ENCODE measurements around the gene TRIM52. TPM values are rescaled to one million over a fixed set of nuclear protein-coding genes. Genes with fewer than 3 reads are reported as not detected.
A peak's percentile ranks its signal among the peaks of the same experiment; 100 is the strongest.

TRIM52 gene
- total and polyA plus RNA-seq, 9 of the 15 experiments (the other 6 are each of a cell fraction or from before 2014, with no cell fraction given): 3.3 to 21.9 (median 13.5) TPM

DNA sequence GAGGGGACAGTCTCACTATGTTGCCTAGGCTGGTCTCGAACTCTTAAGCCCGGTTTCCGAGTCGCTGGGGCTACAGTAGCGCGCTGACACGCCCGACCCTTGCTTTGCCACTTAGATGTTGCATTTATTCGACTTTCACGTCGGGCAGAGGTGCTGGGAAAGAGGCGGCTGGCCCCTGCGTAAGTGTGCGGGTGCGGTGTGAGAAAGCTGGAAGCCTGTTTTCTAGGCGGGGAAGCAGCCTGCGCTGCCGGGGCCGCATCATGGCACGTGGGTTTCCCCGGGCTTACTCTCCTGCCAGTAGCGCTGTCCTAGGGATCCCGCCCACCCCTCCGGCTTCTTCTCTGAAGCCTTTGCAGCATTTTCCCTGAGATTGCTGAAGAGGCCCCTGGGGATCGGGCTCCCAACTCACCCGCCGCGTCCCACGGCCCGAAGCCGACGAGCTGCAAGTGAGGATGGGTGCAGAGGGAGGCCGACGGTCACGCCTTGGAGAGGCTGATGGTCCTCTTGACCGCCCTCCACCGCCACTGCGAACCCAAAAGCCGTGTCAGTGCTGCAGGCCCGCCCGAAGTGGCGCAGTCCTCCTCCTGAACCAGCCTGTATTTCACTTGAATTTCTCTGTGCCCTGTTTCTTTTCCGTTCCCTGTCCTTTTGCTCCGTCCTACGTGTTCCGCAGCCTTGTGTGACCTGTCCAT is 43.7 kb downstream of the TRIM52 start (continued):
- TF ChIP-seq, protein P1, sequence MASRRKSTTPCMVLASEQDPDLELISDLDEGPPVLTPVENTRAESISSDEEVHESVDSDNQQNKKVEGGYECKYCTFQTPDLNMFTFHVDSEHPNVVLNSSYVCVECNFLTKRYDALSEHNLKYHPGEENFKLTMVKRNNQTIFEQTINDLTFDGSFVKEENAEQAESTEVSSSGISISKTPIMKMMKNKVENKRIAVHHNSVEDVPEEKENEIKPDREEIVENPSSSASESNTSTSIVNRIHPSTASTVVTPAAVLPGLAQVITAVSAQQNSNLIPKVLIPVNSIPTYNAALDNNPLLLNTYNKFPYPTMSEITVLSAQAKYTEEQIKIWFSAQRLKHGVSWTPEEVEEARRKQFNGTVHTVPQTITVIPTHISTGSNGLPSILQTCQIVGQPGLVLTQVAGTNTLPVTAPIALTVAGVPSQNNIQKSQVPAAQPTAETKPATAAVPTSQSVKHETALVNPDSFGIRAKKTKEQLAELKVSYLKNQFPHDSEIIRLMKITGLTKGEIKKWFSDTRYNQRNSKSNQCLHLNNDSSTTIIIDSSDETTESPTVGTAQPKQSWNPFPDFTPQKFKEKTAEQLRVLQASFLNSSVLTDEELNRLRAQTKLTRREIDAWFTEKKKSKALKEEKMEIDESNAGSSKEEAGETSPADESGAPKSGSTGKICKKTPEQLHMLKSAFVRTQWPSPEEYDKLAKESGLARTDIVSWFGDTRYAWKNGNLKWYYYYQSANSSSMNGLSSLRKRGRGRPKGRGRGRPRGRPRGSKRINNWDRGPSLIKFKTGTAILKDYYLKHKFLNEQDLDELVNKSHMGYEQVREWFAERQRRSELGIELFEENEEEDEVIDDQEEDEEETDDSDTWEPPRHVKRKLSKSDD (conservative IDR thresholded peaks at IDR 0.05; ENCODE audit: low read length): no peak
- no peak for TF ChIP-seq ZNF707 (CRISPR knock-in tag; conservative IDR thresholded peaks at IDR 0.05)
- TF ChIP-seq ZNF561 (CRISPR knock-in tag; conservative IDR thresholded peaks at IDR 0.05): no peak
- TF ChIP-seq ZKSCAN8 (CRISPR knock-in tag; IDR thresholded peaks at IDR 0.05): no peak
- no peak for TF ChIP-seq HEY1 (CRISPR knock-in tag; IDR thresholded peaks at IDR 0.05; ENCODE audit: borderline replicate concordance)
- TF ChIP-seq ZNF212 (CRISPR knock-in tag; IDR thresholded peaks at IDR 0.05): no peak
- peak; percentile 35; the same call in 1 of the 2 replicates for TF ChIP-seq ZBTB7A (IDR thresholded peaks at IDR 0.05; ENCODE audit: borderline replicate concordance, control insufficient read depth, low read depth, low read length)
- TF ChIP-seq NCOA4 (IDR thresholded peaks at IDR 0.05; ENCODE audit: partially characterized antibody): no peak
- peak; percentile 70 for TF ChIP-seq HNRNPLL (IDR thresholded peaks at IDR 0.05; ENCODE audit: low read depth, low read length, poor library complexity, severe bottlenecking)
- TF ChIP-seq CXXC5 (CRISPR knock-in tag; IDR thresholded peaks at IDR 0.05): no peak; the same call in none of the 2 replicates
- TF ChIP-seq, protein P2, sequence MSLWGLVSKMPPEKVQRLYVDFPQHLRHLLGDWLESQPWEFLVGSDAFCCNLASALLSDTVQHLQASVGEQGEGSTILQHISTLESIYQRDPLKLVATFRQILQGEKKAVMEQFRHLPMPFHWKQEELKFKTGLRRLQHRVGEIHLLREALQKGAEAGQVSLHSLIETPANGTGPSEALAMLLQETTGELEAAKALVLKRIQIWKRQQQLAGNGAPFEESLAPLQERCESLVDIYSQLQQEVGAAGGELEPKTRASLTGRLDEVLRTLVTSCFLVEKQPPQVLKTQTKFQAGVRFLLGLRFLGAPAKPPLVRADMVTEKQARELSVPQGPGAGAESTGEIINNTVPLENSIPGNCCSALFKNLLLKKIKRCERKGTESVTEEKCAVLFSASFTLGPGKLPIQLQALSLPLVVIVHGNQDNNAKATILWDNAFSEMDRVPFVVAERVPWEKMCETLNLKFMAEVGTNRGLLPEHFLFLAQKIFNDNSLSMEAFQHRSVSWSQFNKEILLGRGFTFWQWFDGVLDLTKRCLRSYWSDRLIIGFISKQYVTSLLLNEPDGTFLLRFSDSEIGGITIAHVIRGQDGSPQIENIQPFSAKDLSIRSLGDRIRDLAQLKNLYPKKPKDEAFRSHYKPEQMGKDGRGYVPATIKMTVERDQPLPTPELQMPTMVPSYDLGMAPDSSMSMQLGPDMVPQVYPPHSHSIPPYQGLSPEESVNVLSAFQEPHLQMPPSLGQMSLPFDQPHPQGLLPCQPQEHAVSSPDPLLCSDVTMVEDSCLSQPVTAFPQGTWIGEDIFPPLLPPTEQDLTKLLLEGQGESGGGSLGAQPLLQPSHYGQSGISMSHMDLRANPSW (CRISPR knock-in tag; IDR thresholded peaks at IDR 0.05): no peak
- no peak for TF ChIP-seq ZNF717 (CRISPR knock-in tag; IDR thresholded peaks at IDR 0.05)
- TF ChIP-seq RBBP5 (IDR thresholded peaks at IDR 0.05; ENCODE audit: borderline replicate concordance, insufficient read depth, low read length, poor library complexity, severe bottlenecking): no peak
- TF ChIP-seq, protein P3, sequence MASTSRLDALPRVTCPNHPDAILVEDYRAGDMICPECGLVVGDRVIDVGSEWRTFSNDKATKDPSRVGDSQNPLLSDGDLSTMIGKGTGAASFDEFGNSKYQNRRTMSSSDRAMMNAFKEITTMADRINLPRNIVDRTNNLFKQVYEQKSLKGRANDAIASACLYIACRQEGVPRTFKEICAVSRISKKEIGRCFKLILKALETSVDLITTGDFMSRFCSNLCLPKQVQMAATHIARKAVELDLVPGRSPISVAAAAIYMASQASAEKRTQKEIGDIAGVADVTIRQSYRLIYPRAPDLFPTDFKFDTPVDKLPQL (IDR thresholded peaks at IDR 0.05; ENCODE audit: extremely low read depth, insufficient read length): no peak
- no peak for TF ChIP-seq MEF2A (IDR thresholded peaks at IDR 0.05; ENCODE audit: control insufficient read depth, low read depth, low read length)
- TF ChIP-seq U2AF2 (optimal IDR thresholded peaks at IDR 0.05; ENCODE audit: low read depth, low read length): no peak
- no peak for TF ChIP-seq TAF7 (tag; IDR thresholded peaks at IDR 0.05)
- no peak for TF ChIP-seq MTA2 (IDR thresholded peaks at IDR 0.05; ENCODE audit: low read depth)
- TF ChIP-seq MXI1 (IDR thresholded peaks at IDR 0.05; ENCODE audit: low read depth, low read length): no peak
- no peak for TF ChIP-seq MAFK (IDR thresholded peaks at IDR 0.05; ENCODE audit: low read length)
- no peak for TF ChIP-seq POLR2B (IDR thresholded peaks at IDR 0.05; ENCODE audit: low read depth, partially characterized antibody)
- no peak for TF ChIP-seq ZNF175 (CRISPR knock-in tag; IDR thresholded peaks at IDR 0.05; ENCODE audit: low read depth)
- no peak for TF ChIP-seq CBX3 (IDR thresholded peaks at IDR 0.05; ENCODE audit: borderline replicate concordance in 1 of 2, low read length in 2 of 2)
